NCI-H1417 (cell line): ENCODE results near the gene WNT4.

Source experiments
- DNase-seq, 3 experiments: peaks; one replicate each; lab custom pipeline; 2025; lab: John Stamatoyannopoulos, UW

WNT4 gene

GRCh38 chr1:22131062-22131461 is 11.8 kb downstream of the WNT4 start:
- DNase-seq: no peak

GRCh38 chr1:22129501-22130117 is 13.3 kb downstream of the WNT4 start:
- no peak for DNase-seq

GRCh38 chr1:22128392-22128791 is 14.5 kb downstream of the WNT4 start:
- DNase-seq: no peak

GRCh38 chr1:22127731-22128130 is 15.2 kb downstream of the WNT4 start:
- DNase-seq: no peak

GRCh38 chr1:22127248-22127647 is 15.6 kb downstream of the WNT4 start:
- no peak for DNase-seq

- no peak for DNase-seq
Observed at GRCh38 chr1:22126531-22126930, 16.4 kb downstream of the WNT4 start.

GRCh38 chr1:22124592-22125229 is 18.2 kb downstream of the WNT4 start:
- DNase-seq: no peak

GRCh38 chr1:22123901-22124404 is 18.9 kb downstream of the WNT4 start:
- DNase-seq: no peak

- DNase-seq: no peak
Observed at GRCh38 chr1:22123071-22123390, 19.9 kb downstream of the WNT4 start.

GRCh38 chr1:22122273-22123070 is 20.4 kb downstream of the WNT4 start:
- no peak for DNase-seq

GRCh38 chr1:22121421-22121911 is 21.4 kb downstream of the WNT4 start:
- peak in 2 of 3 experiments; percentile 86 to 94 for DNase-seq

GRCh38 chr1:22120469-22120790 is 22.5 kb downstream of the WNT4 start:
- DNase-seq: no peak

GRCh38 chr1:22119626-22120468 is 23.1 kb downstream of the WNT4 start:
- no peak for DNase-seq

GRCh38 chr1:22118291-22118992 is 24.5 kb downstream of the WNT4 start:
- DNase-seq: no peak

GRCh38 chr1:22117851-22118250 is 25.0 kb downstream of the WNT4 start:
- no peak for DNase-seq

- DNase-seq: no peak
Observed at GRCh38 chr1:22117238-22117637, 25.7 kb downstream of the WNT4 start.

- no peak for DNase-seq
Observed at GRCh38 chr1:22115286-22115685, 27.6 kb downstream of the WNT4 start.

GRCh38 chr1:22114083-22115012 is 28.5 kb downstream of the WNT4 start:
- DNase-seq: peak in 1 of 3 experiments; percentile 37

GRCh38 chr1:22112554-22112953 is 30.3 kb downstream of the WNT4 start:
- no peak for DNase-seq

- DNase-seq: no peak
Observed at GRCh38 chr1:22111620-22112019, 31.3 kb downstream of the WNT4 start.
